Stimulated activated CD4-positive, alpha-beta T cell treated with anti-CD3 and anti-CD28 coated beads, Interleukin-4, amount 100 ng/mL, for 24 hours (primary cell): Measurements from ENCODE around the gene PITPNM1.

ENCODE experiments used
- DNase-seq: peaks from one replicate; pipeline ENCODE4 v3.0.0-alpha.2; 2020

PITPNM1 gene

DNA sequence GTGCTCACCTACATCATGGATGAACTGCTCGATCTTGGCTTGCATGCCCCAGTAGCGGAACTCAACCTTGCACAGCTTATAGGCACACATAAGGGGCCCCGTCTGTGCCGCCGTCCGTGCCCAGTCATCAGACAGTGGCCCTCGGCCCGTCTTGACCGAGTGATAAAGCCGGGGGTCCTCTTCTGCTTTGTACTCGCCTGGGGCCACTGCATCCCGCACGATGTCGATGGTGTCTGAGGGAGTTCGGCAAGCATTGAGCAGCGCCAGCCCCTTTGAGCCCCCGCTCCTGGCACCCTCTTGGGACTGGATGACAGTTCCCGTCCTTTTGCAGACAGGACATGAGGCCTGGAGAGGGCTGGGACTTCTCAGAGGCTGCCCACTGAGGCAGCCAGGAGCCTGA is 3.3 kb downstream of the PITPNM1 start:
- DNase-seq = no peak

DNA sequence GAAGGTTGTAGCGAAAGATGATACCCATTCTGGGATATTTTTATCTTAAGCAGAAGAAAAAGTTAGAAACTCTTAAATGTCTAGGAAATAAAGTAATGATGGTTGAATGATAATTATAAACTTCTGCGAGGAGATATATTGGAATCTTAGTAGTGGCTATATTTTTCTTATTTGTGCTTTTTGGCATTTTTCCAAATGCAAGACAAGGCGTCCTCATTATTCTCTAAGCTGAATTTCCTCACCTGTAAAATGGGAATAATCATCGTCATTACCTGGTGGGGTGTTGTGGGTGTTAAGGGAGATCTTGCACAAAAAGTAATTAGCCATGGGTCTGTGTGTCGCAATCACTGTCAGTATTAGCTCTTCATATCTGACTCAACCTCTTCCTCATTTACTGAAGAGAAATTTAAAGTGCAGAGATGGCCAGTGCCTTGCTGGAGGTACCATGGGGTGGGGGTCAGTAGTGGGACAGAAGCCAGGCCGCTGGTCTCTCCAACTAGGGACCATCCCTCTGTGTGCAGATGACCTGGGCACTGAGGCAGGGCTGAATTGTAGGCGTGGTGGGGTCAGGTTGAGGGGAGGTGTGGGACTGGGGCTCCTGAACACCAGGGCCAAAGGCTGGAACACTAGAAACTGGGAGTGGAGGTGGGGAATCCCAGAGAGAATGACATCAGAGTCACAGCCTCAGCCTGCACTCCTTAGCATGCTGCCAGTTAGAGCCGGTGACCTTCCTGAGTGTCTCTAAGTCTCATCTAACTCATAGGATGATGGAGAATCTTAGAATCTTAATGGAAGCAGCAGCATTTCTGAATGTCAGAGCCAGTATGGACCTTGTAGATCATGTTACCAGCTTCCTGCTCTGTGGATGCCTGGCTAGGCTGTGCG is 4.1 kb downstream of the PITPNM1 start:
- no peak for DNase-seq

DNA sequence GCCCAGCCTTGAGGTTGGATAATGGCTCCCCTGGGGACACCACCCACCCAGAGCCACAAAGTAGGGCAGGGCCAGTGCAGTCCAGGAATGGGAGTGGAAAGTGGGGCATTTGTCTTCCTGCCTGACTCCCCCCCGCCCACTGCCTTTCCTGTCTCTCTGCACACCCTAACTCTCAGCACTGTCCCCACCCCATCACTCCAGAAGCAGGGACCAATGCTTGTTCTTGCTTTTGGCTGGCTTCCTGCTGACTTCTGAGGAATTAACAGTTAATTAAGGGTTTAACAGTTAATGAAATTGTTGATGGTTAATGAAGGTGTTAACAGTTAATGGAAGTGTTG is 4.7 kb downstream of the PITPNM1 start:
- DNase-seq = no peak

DNA sequence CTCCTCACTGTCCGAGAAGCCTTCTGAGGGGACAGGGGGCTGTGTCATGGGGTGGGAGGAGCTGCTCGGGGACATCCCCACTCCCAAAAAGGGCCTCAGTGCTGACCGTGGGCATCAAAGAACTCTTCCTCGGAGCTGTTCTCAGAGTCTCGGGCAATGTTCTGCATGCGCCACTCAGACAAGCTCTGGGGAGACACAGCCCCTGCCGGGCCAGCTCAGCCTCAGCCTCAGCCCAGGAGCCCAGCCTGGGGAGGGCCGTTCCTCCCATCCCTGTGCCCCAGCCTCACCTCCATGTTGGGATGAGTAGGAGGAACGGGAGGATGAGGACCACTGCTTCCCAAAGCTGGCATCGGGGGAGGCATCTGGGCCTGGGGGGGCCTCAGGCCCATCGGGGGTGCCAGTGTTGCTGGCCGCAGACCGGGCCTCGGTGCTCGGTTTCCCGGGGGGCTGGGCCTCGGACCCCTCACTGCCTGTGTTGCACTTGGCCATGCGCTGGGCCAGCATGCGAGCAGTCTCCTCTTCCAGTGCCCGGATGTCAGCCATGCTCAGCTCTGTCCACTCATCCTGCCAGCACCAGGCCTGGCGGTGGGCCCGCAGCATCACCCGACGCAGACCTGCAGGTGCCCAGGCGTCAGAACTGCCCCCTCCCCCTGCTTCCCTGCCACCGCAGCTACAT is 5.2 kb downstream of the PITPNM1 start:
- DNase-seq = no peak

DNA sequence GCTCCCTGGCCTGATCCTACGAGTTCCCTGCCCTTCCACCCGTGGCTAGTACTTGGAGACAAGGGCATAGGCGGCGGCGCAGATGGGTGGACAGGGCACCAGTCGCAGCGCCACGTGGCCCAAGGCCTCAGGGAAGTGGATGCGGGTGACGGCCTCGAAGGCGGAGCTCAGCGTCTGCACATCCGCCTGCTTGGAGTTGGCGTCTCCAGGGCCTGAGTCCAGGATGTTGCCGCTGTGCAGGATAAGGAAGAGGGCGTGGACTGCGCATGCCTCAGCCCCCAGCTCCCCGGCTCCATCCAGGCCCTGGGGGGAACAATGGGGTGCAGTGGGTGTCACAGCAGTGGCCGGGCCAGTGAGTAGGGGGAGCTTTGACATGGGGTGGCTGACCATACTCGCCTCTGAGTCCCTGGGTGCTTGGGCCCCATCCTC is 6.6 kb downstream of the PITPNM1 start:
- no peak for DNase-seq

DNA sequence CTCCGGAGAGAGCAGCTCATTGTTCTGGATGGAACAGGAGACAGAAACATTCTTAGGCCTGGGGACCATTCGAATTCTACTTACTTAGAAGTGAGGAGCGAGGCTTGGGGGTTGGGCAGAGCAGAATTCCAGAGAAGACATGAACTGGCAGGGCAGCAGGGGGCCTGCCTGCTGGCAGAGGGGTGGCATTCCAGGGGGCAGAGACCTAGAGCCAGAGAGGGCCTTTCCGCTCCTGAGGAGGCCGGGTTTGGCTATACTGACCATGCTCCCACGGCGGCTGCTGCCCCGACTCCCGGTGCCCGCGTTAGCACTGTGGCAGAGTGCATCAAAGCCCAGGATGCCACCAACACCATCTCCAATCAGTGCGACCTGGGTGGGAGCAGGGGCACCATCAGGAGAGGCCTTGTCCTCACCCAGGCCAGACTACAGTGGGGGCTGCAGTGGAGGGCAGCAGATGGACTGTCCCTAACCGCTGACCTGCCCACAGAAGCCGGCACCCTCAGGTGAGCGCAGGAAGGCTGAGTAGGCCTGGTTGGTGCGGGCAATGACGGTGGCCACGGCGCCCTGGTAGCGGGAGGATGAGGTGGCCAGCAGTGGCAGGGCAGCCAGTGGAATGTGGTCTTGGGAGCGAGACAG is 7.4 kb downstream of the PITPNM1 start:
- no peak for DNase-seq

DNA sequence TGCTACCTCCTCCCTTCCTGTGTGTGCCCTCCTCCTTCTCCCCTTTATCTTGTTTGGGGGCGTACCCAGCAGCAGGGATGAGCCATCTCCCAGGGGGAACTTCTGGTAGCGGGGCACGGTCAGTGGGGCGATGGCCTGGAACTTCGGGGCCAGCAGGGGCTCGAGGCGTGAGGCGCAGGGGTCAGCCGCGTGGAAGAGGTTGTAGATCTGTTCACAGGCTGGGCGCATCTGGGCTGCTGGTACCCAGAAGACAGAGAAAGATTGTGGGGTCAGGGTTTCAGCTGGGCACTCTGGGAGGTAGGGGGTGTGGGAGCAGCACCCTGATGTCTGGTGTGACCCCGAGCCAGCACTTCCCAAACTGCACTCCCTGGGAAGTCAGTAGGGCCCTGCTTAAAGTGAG is 9.1 kb downstream of the PITPNM1 start:
- no peak for DNase-seq

DNA sequence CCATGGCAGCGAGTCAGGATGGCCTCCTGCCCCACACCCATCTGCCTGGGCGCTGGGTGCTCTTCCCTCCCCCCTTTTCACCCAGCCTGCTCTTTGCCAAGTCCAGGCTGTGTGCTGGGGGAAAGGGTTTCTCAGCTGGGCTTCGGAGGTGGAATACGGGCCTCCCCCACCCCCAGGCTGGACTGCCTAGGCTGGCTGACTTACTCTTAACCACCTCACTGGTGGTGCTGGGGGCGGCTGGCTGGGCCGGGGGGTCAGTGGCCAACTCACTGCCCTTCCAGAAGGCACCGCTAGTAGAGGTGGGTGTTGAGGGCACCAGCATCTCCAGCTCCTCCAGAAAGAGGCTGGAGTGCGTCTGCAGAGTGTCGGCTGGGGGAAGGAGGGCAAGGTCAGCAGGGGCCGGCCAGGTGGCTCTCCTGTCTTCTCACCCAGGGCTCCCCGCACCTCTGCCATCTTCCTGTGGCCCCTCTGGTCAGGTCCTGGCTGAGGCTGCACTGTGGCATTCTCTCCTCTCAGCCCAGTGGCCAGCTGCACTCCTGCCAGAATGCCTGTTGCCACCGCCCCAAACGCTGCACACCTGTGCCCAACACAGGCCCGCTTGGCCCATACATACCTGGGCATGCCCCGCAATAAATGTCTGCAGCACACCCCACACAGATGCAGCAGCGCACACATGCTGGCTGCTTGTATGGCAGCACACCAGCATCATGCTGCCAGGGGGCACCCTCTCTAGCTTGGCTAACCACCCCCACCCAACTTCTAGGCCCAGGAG is 9.7 kb downstream of the PITPNM1 start:
- no peak for DNase-seq

DNA sequence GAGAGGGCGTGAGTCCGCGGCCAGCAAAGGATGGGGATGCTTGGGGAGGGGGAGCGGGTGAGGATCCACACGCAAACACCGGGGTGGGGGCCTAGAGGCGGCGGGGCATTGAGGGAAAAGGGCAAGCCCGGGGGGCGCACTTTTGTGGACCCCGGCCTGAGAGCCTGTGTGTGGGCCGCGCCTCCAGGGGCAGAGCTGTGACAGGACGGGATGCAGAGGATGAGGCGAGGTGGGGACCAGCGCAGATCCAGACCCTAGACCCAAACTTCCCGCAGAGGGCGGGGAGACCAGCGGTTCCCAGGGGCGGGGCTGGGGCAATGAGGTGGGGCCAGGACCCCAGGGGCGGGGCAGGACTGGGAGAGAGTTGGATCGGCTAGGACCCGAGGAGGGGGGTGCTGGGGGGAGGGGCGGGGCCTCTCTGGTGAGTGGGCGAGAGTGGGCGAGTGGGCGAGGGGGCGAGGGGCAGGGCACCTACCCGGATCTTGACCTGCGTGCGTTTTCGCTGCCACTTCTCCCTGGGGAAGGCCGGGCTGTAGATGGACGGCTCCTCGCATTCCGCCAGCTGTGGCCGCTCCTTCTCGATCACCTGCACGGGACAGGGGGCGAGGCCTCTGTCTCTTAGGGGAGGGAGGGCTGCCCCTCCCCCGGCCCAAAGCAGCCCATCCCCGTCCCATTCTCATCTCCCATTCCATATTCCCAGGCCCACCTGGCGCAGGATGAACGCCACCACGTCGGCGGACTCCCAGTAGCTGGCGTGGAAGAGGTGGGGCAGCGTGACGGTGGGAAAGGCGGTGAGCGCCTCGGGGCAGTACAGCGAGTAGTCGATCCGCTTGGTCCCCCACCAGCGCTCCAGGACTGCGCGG is 10.6 kb downstream of the PITPNM1 start:
- no peak for DNase-seq

DNA sequence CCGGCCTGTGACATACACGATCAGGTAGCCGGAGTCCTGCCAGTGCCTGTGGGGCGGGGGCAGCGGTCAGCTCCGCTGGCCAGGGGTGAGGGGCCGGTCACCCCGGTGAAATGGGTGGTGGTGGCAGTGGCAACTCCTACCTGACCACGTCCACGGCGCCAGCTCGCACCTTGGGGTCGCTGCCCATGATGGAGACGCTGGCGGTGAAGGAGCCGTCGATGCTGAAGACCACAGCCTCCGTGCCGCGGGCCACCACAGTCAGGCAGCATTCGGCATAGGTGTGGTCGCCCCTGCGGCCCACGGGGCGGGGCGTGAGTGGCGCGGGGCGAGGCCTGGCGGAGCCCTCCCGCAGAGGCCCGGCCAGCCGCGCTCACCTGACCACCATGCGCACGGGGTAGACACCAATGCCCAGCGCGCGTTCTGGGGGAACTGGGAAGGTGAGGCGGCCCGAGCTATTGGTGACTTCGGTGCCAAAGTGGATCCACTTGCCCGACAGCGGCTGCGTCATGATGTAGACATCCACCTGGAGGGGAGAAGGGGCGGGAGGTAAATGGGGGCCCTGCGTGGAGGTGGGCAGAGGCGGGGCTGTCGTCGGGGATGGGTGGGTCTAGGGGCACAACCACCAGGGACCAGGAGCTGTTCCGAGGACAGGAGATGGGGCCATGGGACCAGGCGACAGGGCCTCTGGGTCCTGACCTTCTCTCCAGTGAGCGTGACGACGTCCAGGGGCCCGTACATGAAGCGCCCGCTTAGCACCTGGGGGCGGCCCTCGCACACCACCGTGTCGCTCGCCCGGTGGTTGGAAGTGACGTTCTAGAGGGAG is 11.4 kb downstream of the PITPNM1 start:
- no peak for DNase-seq

DNA sequence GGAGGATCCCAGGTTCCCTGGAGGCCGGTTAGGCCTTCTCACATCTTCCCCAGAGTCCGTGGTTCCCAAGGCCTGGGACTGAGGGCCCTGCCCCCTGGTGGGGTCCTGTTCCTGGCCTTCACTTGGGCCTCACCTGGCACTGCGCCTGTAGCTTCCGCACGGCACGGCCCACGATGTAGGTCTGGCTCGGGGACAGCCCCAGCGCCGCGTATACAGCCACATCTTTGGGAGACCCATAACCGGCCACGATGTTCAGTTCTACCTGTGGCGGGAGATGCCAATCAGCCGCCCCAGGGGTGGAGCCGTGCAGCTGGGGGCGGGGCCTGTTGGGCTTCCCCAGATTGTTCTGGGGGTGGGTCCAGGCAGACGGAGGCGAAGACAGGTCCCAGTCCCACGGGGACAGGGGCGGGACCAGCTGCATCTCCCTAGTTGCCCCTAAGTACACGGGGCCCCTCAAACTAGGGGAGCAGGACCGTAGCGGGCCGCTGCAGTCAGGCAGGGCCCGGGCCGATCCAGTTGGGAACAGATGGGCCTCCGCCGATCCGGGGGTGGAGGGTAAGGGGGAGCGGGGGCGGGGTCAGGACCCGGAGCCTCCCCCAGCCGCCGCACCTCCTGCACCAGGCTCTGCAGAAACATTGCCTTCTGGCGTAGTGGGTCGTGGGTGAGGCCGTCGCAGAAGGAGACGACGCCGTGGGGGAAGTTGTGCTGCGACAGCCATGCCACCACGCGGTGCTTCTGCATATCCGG is 12.2 kb downstream of the PITPNM1 start:
- DNase-seq = no peak

DNA sequence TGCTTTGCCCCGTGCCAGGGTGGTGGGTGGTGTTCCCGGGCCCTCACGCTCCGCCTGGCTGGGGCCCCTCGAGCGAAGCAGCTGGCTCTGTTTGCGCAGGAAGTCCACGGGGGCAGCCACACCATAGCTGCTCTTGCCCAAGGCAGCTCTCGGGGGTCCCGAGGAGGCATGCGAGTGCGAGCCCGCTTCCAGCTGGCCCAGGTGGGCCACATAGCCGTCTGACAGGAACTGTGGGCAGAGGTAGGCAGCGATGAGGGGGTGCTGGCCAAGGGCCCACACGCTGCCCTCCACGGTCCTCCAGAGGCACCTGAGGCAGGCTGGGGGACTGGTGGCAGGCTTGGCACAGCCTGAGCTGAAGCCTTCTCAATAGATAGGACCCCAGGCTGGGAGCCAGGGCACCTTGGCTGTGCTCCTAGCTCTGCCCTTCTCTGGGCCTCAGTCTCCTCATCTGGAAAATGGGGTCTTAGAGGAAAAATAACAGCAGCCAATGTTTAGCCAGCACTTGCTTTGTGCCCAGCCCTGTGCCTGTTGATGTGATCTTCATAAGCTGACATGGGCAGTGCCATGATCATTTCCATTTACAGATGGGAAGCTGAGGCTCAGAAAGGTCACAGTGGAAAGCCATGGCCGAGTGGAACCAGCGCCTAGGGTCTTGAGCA is 13.0 kb downstream of the PITPNM1 start:
- no peak for DNase-seq

DNA sequence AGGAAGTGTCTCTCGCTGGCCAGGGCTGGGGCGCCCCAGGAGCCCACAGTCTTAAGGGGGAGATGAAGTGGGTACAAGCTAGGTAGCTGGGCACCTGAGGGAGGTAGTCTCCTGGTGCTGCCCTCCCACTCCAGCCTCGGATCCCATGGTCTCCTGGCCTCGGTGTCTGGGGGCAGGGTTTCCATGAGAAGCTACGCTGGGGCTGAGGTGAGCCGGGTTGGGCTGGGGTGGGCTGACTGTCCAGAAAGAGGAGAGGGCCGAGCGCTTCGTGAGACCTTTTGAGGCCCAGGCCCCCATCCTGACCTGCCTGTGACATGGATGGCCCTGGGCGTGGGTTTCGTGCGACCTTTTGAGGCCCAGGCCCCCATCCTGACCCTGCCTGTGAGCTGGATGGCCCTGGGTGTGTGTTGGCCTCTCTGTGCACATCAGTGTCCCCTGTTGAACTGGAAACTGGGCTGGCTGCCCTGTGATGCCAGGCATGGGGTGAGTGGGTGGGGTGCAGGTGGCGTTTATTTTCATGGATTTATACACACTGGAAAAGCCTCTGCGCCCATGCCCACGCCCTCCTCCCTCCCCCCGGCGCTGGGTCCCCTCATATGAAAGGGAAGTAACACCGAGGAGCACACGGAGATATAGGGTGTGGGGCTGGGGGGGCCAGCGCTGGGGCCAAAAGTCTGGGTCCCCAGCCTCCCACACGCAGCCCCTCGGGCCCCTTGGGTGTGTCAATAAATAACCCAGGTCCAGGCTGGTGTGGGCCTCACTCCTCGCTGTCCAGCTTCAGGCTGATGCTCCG is 13.7 kb downstream of the PITPNM1 start:
- DNase-seq = no peak

DNA sequence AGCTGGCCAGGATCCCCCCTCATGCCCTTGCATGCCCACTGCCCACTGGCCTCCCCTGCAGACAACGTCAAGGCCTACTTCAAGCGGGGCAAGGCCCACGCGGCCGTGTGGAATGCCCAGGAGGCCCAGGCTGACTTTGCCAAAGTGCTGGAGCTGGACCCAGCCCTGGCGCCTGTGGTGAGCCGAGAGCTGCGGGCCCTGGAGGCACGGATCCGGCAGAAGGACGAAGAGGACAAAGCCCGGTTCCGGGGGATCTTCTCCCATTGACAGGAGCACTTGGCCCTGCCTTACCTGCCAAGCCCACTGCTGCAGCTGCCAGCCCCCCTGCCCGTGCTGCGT is 14.5 kb downstream of the PITPNM1 start:
- DNase-seq = no peak

DNA sequence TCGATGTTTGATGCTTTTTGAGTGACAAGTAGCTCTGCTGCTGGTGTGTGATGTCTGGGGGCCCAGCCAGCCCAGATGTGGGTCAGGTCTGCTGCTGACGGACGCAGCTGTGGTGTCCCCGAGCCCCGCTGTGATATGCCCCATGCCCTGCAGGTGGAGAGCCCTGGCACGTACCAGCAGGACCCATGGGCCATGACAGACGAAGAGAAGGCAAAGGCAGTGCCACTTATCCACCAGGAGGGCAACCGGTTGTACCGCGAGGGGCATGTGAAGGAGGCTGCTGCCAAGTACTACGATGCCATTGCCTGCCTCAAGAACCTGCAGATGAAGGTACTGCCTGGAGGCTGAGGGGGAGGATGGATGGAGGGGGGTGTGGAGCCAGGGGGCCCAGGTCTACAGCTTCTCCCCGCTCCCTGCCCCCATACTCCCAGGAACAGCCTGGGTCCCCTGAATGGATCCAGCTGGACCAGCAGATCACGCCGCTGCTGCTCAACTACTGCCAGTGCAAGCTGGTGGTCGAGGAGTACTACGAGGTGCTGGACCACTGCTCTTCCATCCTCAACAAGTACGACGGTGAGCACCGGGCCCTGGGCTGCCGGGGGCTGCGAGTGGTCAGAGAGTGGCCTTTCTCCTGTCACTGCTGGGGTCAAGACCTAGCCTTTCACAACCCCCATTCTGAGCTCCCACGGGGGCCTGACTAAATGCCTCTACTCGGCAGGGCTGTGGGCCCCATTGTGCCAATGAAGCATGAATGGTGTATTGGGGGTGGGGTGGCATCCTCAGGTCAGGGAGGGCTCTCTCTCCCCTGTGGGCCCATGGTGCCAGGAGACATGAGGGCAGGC is 15.1 kb downstream of the PITPNM1 start:
- no peak for DNase-seq

DNA sequence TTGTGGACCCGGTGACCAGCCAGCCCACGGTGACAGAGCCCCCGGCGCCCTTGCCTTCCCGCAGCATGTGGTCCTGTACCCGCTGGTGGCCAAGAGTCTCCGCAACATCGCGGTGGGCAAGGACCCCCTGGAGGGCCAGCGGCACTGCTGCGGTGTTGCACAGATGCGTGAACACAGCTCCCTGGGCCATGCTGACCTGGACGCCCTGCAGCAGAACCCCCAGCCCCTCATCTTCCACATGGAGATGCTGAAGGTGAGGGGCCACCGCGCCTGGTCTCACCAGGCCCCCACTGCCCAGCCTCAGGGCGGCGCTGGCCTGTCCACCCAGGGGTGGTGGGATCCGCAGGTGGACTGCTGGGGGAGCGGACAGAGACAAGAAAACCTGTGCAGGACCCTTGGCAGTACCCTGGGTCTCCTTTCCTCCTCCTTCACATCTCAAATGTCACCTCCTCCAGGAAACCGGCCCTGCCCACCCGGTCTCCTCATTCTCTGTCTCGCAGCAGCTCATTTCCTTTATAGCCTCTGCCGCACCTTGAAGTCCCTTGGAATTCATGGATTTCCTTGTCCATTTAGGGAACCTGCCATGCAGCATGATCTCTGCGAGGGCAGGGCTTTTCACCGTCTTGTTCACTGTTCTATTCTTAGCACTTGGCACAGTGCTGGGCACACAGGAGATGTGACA is 15.8 kb downstream of the PITPNM1 start:
- DNase-seq = no peak

DNA sequence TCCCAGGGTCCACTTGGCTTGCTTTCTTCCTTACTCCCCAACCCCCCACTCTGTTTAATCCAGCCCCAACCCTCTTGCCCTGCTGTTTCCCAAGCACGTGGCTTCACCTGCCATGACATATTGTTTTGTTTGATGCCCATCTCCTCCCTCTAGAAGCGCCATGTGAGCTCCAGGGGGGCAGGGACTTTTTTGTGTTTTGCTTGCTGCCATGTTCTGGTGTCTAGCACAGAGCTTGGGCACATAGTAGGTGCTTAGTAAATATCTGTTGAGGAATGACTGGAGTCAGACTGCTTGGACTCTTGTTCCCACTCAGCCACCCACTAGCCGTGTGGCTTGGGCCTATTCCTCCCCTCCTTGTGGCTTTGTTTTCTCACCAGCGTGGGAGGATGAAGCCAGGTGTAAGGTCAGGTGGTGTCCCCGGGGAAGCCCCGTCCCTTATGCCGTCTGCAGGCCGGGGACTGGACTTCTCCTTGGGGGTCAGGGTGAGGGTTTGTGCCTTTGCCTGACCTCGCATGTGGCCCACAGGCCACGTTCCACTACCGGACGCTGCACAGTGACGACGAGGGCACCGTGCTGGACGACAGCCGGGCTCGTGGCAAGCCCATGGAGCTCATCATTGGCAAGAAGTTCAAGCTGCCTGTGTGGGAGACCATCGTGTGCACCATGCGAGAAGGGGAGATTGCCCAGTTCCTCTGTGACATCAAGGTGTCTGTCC is 18.5 kb downstream of the PITPNM1 start:
- peak; percentile 45 for DNase-seq
